ENCODE measurements around the gene H3-3A.

The H3-3A gene

DNA sequence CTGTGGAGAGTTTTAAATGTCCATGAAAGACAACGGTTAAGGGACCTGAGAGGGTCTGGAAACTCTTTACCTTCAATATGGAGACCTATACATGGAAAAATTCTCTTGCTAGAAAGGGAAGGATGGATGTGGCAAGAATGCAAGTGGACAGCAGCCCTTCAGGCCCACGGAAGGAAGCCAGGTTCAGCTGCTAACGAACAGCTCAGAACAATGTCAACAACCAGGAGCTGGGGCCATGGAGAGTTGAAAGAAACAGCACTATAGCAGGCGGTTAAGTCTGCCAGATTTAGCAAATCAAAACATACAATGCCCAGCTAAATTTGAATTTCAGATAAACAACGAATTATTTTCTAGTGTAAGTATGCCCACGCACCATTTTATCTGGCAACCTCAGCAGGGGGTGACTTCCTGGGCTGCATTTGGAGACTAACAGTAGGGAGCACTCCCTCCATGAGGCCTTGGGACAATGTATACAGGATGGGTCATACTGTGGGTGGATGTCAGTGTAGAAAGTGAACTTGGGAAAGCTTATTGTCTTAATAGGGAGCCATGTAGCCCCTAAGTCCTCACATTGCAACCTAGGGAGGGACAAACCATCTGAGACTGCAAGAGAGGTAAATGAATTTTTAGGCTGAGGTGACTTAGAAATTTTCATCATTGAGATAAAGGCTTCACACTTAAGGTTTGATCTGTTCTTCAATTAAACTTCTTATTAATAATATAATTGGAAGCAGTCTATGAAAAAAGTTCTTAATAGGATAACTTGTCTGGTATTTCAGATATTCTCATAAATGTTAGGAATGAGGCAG is 7.8 kb upstream of the H3-3A start:
- no peak for DNase-seq

DNA sequence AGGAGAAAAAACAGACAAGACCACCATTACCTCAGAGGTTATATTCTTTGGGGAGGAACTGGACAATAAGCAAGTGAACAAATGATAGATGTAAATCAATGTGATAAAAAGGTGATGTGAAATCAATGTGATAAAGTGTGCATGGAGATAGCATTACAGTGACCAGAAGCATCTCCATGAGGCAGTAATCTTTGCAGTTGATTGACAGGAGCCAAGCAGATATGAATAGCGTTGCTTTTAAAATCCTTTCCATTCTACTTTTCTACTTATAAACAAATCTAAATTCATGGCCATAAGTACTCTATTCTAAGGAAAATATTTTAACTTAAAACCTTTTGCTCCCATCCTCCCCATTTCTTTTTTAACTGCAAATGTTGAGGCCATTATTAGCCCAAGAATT is 2.8 kb upstream of the H3-3A start:
- no peak for DNase-seq

- DNase-seq: no peak
Observed at GRCh38 chr1:226060427-226060826, 2.1 kb upstream of the H3-3A start.

- no peak for DNase-seq
Observed at GRCh38 chr1:226061068-226061840, 1.3 kb upstream of the H3-3A start.

DNA sequence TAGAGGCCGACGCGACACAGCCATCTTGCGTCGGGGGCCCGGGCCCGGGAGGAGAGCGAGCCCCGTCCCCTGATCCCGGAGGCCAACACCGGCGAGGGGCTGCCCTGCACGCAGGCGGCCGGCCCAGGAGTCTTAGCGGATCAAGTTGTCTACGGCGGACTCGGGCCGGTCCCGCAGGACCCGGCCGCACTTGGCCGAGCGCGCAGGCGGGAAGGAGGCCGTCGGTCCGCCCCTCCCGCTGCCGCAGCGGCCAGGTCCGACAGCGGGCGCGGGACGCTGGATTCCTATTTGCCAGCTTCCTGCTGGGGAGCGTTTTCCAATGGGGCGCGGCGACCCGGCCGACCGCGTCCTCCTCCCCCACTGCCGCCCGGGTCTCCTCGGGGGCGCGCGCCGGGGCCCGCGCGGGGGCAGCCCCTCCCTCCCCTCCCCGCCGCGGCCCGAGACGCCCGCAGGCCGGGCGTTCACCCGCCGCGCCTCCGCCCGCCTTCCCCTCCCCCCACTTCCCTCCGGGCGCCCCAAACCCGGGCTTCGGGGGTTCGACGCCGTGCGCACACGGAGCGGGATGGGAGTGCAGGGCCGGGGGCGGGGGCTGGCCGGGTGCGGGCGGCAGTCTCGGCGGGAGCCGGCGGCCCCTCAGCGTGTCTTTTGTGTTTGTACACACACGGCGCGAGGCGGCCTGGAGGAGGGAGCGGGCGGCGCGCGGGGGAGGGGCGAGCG is 517 bp upstream of the H3-3A start:
- peak; percentile 32 to 33 for DNase-seq

DNA sequence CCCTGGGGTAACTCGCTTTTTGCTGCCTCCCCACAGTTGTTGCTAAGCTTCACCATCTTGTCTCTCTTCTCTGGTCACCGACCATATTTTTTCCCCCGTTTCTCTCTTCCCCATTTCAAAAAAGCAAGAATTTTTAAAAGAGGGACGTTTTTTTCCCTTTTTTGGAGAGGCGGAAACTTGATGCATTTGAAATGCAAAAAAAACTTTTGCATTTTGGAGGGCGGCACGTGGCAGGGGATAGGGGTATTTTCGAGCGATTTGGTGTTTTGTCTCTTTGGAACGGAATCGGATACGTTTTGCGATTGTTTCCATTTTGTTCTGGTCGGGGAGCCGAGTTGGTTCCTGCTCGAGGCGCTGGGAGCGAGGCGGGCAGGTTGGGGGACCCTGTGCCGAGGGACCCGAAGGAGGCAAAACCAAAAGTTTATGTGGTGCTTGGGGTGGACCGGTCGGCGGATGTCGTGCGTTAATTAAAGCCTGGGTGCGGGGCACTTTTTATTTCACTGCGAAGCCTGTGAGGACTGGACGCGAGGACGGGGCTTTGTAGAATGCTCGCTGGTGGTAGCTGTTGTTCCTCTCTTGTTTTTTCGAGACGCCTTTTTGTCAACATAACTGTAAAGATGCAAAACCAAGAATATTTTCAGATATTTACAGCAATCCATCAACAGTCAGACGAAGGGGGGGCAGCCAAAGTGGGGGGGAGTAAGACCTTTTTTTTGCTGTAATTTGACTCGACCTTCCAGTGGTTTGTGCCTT is 884 bp downstream of the H3-3A start:
- peak; percentile 29 to 47 for DNase-seq

DNA sequence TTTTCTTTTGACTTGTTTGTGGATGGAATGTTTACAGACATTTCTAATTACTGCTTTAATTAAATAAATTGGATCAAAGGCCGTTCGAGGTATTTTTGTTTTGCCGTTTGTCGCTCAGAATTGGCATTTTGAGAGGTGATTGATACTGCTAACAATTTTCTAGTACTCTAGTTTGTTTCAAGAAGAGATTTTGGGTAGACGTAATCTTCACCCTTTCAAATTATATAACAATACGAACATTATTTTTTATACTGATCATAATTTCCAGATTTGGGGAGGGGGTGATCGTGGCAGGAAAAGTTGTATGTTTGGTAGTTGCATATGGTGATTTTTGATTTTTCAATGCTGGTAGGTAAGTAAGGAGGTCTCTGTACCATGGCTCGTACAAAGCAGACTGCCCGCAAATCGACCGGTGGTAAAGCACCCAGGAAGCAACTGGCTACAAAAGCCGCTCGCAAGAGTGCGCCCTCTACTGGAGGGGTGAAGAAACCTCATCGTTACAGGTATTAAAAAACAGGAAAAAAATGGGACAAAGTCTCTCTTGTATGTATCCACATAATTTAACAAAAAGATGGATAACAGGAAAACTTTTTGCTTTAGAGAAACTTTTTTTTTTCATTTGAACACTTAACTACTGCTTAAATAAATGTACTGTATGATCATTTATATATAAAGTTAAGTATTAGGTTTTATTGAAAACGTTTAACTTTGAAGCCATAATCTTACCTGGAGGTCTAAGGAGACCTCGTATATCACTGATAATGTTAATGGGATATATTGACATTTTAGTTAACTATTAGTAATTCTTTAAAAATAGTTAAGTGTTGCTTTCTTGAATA is 1.7 kb downstream of the H3-3A start:
- peak in 1 of 2 donors; percentile 22 for DNase-seq

- peak; percentile 47 to 61 for DNase-seq
Observed at GRCh38 chr1:226064816-226065248, 2.3 kb downstream of the H3-3A start.

- no peak for DNase-seq
Observed at GRCh38 chr1:226066415-226067078, 4.0 kb downstream of the H3-3A start.

DNA sequence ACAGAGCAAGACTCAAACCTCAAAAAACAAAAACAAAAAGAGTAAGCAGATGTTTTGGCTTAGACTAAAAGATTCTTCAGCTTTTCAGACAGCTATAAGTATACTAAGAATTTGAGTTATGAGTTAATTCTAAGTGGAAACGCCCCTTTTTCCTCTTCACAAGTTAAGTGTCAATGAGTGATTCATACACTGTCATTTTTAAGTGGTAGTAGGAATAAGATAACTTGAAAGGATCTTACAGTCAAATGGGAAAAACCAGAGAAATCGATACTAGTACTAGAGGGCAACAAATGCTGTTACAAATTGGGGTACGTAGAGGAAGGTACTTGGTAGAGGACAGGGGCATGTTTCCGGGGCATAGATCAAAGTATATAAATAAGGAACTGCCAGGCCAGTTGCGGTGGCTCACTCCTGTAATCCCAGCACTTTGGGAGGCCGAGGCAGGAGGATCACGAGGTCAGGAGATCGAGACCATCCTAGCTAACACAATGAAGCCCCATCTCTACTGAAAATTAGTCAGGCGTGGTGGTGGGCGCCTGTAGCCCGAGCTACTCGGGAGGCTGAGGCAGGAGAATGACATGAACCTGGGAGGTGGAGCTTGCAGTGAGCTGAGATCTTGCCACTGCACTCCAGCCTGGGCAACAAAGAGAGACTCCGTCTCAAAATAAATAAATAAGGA is 7.4 kb downstream of the H3-3A start:
- DNase-seq: no peak

- DNase-seq: no peak
Observed at GRCh38 chr1:226072347-226072746, 9.8 kb downstream of the H3-3A start.

- DNase-seq: no peak
Observed at GRCh38 chr1:226073184-226073950, 10.9 kb downstream of the H3-3A start.

GRCh38 chr1:226074046-226074445 is 11.5 kb downstream of the H3-3A start:
- no peak for DNase-seq

DNA sequence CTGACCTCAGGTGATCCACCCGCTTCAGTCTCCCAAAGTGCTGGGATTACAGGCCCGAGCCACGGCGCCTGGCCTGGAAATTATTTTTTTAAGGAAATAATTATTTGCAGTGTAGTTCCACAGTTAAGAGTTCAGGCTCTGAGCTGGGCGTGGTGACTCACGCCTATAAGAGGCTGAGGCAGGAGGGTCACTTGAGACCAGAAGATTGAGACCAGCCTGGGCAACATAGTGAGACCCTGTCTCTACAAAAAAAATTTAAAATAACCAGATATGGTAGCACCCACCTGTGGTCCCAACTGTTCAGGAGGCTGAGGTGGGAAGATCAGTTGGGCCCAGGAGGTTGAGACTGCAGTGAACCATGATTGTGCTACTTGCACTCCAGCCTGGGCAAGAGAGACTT is 13.9 kb downstream of the H3-3A start:
- DNase-seq: no peak

- DNase-seq: no peak
Observed at GRCh38 chr1:226078374-226078773, 15.9 kb downstream of the H3-3A start.

- DNase-seq: no peak
Observed at GRCh38 chr1:226082587-226082917, 20.0 kb downstream of the H3-3A start.

- DNase-seq: no peak
Observed at GRCh38 chr1:226082959-226083301, 20.4 kb downstream of the H3-3A start.

DNA sequence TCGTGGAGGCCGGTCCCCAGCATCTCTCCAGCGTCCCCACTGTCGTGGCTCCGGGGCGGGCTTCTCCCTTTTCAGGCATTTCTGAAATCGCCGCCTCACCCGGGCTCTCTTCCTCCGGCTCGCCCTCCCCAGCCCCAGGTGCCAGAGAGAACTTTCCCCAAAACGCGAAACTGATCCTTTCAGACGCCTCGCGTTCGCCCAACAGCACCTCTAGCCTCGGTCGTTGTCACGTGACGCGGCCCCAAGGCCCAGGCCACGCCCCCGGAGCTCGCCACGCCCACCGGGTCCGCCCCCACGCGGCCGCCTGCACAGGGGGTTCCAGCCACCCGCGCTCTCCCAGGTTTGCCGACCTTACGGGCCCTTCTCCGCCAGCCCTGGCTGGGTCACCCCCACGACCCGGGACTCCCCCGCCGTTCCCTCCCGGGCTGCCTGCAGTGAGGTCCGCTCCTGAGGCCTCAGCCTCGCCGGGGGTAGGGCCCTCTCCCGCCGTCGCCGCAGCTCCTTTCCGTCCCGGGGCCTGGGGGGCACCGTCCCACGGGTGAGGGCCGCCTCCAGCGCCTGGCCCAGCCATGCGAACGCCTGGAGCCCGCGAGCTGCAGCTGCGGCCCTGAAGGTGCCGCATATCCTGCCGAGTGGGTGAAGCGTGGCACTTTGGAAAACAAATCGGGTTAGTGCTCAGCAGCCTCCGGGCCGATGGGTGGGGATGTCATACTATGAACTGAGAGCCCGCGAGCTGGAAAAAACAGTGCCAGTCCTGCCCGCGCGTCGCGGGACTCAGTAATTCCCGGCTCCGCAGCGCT is 21.0 kb downstream of the H3-3A start:
- DNase-seq: peak; percentile 91 to 93

GRCh38 chr1:226085675-226086285 is 23.3 kb downstream of the H3-3A start:
- DNase-seq: no peak
